HFF-Myc (cell line): ENCODE results near the gene SLC26A2.
"Not testable (repeated sequence)": the region's sequence is repeated elsewhere in the genome, so short reads cannot be mapped to it uniquely, and the experiment has no call there.

Experiments
- DNase-seq: peaks from one replicate; pipeline ENCODE4 v3.0.0-alpha.2; 2011; ENCODE audit warnings: low read depth; ENCODE audit errors: extremely low read depth
- H3K4me3 ChIP-seq: replicated peaks from 2 replicates; pipeline ENCODE4 v1.5.1; 2011; ENCODE audit warnings: low read depth, mild to moderate bottlenecking, control low read depth, low read length
- TF ChIP-seq, protein P1 (sequence below): IDR thresholded peaks from 2 replicates; pipeline ENCODE4 v1.5.1; 2012; ENCODE audit warnings: mild to moderate bottlenecking, low read depth, low read length, control low read depth; ENCODE audit errors: missing control alignments

The SLC26A2 gene

DNA sequence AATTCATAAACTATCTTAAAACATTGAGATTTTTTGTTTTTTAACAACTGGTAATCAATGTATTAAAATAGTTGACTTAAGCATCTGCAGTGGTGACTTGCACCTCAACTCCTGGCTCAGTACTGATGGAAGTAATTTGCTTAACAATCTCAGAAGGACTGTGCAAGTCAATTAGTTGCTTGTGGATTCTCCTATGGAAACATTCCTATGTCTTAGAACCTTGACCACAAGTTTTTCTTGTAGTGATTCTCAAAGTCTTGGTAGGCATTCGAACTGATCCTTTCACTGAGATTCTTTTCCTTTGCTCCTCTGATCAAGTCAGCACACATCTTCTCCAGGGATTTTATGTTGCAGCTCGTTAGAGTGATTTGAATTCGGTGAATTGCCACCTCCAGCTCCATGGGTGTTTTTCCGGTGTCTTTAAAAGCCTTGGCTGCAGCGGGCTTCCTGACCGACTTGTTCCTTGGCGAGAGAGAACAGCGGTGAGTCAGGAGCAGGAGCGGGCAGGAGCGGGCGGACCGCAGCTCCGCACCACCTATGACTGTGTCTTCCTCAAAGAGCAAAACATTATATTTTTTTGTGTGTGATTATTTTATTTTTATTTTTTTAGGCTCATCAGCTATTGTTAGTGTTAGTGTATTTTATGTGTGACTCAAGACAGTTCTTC, 61.1 kb downstream of the SLC26A2 start:
- TF ChIP-seq, protein P1, sequence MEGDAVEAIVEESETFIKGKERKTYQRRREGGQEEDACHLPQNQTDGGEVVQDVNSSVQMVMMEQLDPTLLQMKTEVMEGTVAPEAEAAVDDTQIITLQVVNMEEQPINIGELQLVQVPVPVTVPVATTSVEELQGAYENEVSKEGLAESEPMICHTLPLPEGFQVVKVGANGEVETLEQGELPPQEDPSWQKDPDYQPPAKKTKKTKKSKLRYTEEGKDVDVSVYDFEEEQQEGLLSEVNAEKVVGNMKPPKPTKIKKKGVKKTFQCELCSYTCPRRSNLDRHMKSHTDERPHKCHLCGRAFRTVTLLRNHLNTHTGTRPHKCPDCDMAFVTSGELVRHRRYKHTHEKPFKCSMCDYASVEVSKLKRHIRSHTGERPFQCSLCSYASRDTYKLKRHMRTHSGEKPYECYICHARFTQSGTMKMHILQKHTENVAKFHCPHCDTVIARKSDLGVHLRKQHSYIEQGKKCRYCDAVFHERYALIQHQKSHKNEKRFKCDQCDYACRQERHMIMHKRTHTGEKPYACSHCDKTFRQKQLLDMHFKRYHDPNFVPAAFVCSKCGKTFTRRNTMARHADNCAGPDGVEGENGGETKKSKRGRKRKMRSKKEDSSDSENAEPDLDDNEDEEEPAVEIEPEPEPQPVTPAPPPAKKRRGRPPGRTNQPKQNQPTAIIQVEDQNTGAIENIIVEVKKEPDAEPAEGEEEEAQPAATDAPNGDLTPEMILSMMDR: no peak
- DNase-seq: no peak
- H3K4me3 ChIP-seq: no peak overlapping the region

DNA sequence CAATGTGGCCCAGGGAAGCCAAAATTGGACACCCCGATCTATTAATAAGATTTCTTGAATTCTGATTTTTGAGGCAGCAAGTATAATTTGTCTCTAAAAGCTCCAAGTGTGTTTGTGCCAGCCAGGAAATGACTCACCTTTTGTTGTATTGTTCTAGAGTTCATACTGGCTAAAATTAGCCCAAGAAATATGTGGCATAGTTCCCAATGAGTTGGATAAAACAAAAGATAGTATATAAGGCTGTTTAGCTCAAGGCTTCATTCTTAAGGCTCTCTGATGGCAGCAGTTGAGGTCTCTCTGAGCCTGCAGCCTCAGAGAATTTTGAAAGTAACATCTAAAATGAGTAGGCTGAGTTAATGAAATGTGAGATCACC, 61.6 kb downstream of the SLC26A2 start:
- no peak overlapping the region for H3K4me3 ChIP-seq
- no peak for DNase-seq

DNA sequence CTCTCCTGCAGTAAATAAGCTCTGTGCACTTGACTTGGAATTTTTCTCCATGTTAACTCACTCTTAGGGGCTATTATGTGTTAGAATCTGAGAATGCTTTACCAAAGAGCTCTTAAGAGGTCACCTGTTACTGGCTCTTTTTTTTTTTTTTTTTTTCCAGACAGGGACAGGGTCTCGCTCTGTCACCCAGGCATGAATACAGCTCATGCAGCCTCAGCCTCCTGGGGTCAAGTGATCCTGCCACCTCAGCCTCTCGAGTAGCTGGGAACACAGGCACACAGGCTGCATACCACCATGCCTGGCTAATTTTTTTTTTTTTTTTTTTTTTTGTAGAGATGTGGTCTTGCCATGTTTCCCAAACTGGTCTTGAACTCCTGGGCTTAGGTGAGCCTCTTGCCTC, 62.1 kb downstream of the SLC26A2 start:
- no peak overlapping the region for H3K4me3 ChIP-seq
- DNase-seq: no peak
- TF ChIP-seq, protein P1: no peak

More for the DNA sequence above, 61.6 kb downstream of the SLC26A2 start:
- TF ChIP-seq, protein P1: no peak

DNA sequence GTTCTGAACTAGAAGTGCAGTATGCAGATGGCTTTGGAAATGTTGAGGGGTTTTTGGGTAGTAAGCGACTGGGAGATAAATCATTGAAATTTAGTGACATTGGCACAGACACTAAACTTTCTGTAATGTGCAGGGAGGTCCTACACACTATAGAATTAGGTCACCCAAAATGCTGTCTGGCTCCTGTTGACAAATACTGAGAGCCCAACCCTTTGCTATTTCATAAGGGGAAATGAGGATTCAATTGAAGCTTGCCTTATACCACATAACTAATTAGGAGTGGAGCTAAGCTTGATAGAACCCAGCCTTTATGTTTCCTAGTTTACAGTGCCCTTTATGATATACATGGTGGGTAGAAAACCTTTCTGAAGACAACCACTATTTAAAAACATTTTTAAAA, 62.6 kb downstream of the SLC26A2 start:
- TF ChIP-seq, protein P1: no peak
- H3K4me3 ChIP-seq: no peak overlapping the region
- no peak for DNase-seq

DNA sequence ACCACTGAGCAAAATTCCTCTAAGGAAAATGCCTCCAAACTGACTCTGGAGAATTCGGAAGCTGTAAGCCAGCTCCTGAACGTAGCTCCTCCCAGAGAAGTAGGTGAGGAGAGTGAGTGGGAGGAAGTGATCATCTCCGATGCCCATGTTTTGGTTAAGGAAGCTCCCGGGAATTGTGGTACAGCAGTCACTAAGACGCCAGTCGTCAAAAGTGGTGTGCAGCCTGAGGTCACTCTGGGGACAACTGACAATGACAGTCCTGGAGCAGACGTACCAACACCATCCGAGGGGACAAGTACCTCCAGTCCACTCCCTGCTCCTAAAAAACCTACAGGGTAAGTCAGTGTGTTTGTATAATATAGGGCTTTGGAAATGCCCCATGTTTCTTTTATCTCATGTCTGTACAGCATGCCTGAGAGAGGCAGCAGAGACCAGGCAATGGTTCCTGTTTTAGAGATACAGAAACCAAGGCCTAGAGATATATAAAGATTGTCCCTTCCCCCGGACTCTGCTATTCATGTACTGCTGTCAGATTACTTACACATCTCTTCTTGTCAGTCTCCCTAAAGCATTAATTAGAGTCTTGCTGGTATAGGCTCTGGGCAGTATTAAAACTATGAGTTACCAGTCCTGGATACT, 63.9 kb downstream of the SLC26A2 start:
- TF ChIP-seq, protein P1: no peak
- DNase-seq: no peak
- no peak overlapping the region for H3K4me3 ChIP-seq

DNA sequence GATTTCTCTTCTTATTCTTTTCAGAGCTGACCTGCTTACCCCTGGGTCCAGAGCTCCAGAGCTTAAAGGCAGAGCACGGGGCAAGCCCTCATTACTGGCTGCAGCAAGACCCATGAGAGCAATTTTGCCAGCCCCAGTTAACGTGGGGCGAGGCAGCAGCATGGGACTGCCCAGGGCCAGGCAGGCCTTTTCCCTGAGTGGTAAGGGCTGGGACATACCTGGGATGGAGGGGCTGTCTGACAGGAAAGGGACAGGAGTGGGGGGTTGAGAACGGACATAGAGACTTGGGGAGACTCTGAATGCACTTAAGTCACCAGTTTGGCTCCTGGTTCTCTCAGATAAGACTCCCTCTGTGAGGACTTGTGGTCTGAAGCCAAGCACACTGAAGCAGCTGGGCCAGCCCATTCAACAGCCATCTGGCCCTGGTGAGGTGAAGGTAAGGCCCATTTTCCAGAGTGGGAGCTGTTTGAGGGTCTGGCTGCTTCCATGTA, 66.2 kb downstream of the SLC26A2 start:
- TF ChIP-seq, protein P1: no peak
- no peak overlapping the region for H3K4me3 ChIP-seq
- DNase-seq: no peak

DNA sequence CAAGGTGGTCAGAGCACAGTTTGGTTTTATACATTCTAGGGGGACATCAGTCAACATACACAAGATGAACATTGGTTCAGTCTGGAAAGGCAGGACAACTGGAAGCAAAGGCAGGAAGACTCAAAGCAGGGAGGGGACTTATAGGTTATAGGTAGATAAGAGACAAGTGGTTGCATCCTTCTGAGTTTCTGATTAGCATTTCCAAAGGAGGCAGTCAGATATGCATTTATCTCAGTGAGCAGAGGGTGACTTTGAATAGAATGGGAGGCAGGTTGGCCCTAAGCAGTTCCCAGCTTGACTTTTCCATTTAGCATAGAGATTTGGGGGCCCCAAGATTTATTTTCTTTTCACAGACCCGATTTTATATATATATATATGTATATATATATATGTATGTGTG, 67.5 kb downstream of the SLC26A2 start:
- not testable (repeated sequence) for H3K4me3 ChIP-seq, DNase-seq
